ENCODE results near the gene TBCD.

TBCD gene

GRCh38 chr17:82751571-82752370, at the start of gene TBCD:
Gene TBCD, plus strand, starts transcription at chr17:82752065. Its CDS starts 129 bp downstream, at chr17:82752194.
- DNase-seq (ENCODE audit: low spot score), result peak; percentile 91

GRCh38 chr17:82702231-82702927, 49.5 kb upstream of the TBCD start:
- DNase-seq (ENCODE audit: low spot score), result no peak

- no peak for DNase-seq (ENCODE audit: low spot score)
Observed at GRCh38 chr17:82703036-82703745, 48.7 kb upstream of the TBCD start.

- no peak for DNase-seq (ENCODE audit: low spot score)
Observed at GRCh38 chr17:82703935-82704865, 47.7 kb upstream of the TBCD start.

- no peak for DNase-seq (ENCODE audit: low spot score)
Observed at GRCh38 chr17:82704886-82705285, 47.0 kb upstream of the TBCD start.

- no peak for DNase-seq (ENCODE audit: low spot score)
Observed at GRCh38 chr17:82705756-82706155, 46.1 kb upstream of the TBCD start.

GRCh38 chr17:82709024-82709675, 42.7 kb upstream of the TBCD start:
- DNase-seq (ENCODE audit: low spot score), result no peak

GRCh38 chr17:82709676-82710498, 42.0 kb upstream of the TBCD start:
- DNase-seq (ENCODE audit: low spot score), result no peak

GRCh38 chr17:82710499-82711232, 41.2 kb upstream of the TBCD start:
- DNase-seq (ENCODE audit: low spot score), result no peak

GRCh38 chr17:82713071-82713723, 38.7 kb upstream of the TBCD start:
- no peak for DNase-seq (ENCODE audit: low spot score)

GRCh38 chr17:82716203-82717010, 35.5 kb upstream of the TBCD start, which contains the start of gene FN3KRP:
Gene FN3KRP, plus strand, starts transcription at chr17:82716706. Its CDS starts 50 bp downstream, at chr17:82716756.
- DNase-seq (ENCODE audit: low spot score), result peak; percentile 98

GRCh38 chr17:82718986-82719685, 32.7 kb upstream of the TBCD start:
- no peak for DNase-seq (ENCODE audit: low spot score)

- DNase-seq (ENCODE audit: low spot score), result no peak
Observed at GRCh38 chr17:82720204-82720603, 31.7 kb upstream of the TBCD start.

GRCh38 chr17:82722341-82723013, 29.4 kb upstream of the TBCD start:
- DNase-seq (ENCODE audit: low spot score), result no peak

GRCh38 chr17:82723169-82723807, 28.6 kb upstream of the TBCD start:
- DNase-seq (ENCODE audit: low spot score), result no peak

GRCh38 chr17:82726427-82726826, 25.4 kb upstream of the TBCD start:
- DNase-seq (ENCODE audit: low spot score), result no peak

Data from COLO829 (cell line).